GM18870 (cell line): ENCODE data around the gene UNC13C.
"Not testable (repeated sequence)": the region's sequence is repeated elsewhere in the genome, so short reads cannot be mapped to it uniquely, and the experiment has no call there.

Experiments
- ATAC-seq: cut with Tn5 transposase; IDR thresholded peaks from one replicate; pipeline ENCODE4 v1.9.1; 2021; ENCODE audit warnings: moderate library complexity; ENCODE audit not compliant: unreplicated experiment

Gene UNC13C

GRCh38 chr15:54410481-54410880 lies 432.2 kb downstream of the UNC13C start:
- ATAC-seq, result no peak

- ATAC-seq, result no peak
Observed at GRCh38 chr15:54424171-54424570, 445.9 kb downstream of the UNC13C start.

- no peak for ATAC-seq
Observed at GRCh38 chr15:54428596-54428995, 450.4 kb downstream of the UNC13C start.

- ATAC-seq, result not testable (repeated sequence)
Observed at GRCh38 chr15:54450288-54450687, 472.0 kb downstream of the UNC13C start.

- no peak for ATAC-seq
Observed at GRCh38 chr15:54456413-54456812, 478.2 kb downstream of the UNC13C start.

- ATAC-seq, result no peak
Observed at GRCh38 chr15:54462511-54462913, 484.3 kb downstream of the UNC13C start.

GRCh38 chr15:54481819-54482218 lies 503.6 kb downstream of the UNC13C start:
- no peak for ATAC-seq

- no peak for ATAC-seq
Observed at GRCh38 chr15:54482251-54482650, 504.0 kb downstream of the UNC13C start.

GRCh38 chr15:54500330-54500729 lies 522.1 kb downstream of the UNC13C start:
- no peak for ATAC-seq

DNA sequence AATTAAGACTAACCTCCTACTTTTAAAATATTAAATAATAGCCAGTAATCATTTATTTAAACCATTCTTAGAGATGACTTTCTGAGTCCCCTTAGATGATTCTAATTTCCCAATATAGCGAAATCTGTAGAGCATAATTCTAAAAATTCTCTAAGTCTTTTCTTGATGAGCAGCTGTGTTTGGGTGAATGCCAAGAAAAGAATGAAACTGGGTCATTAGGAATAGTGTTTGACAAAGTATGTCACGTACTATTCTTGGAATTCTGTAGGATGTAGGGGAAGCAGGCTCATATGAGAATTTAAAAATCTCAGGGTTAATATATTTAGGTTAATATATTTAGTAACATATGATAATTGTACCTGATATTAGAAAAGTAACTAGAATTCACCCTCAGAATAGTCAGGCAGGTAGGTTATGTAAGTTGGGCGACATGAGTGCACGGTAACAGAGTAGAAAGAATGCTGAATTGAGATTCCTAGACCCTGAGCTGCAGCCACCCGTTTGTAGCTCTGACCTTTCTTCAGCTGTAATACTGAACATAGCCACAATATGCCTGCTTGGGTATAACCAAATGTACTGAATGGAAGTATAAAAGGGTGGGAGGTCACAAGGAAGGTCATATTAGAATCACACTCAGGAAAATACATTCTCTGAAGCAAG lies 524.3 kb downstream of the UNC13C start:
- ATAC-seq, result no peak

GRCh38 chr15:54504695-54505094 lies 526.5 kb downstream of the UNC13C start:
- ATAC-seq, result no peak

- no peak for ATAC-seq
Observed at GRCh38 chr15:54506977-54507524, 528.8 kb downstream of the UNC13C start.

DNA sequence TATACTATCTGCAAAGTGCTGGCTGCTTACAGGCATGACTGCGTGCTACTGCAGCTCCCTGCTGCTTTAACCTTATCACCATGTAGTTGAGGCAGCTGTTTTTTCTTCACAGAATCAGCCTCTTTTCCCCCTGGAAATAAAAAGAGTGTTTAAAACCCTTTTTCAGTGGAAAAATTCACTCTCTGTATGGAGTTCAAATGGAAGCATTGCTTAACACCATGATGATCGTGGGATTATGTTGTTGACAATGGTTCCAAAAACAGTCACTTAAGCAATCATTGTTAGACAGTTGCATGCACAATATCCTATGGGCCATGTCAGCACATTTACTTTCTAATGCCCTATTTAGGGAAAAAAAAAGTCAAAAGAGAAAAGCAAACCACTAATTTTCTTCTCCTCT lies 536.4 kb downstream of the UNC13C start:
- ATAC-seq, result no peak

- ATAC-seq, result no peak
Observed at GRCh38 chr15:54515664-54516582, 537.7 kb downstream of the UNC13C start.

DNA sequence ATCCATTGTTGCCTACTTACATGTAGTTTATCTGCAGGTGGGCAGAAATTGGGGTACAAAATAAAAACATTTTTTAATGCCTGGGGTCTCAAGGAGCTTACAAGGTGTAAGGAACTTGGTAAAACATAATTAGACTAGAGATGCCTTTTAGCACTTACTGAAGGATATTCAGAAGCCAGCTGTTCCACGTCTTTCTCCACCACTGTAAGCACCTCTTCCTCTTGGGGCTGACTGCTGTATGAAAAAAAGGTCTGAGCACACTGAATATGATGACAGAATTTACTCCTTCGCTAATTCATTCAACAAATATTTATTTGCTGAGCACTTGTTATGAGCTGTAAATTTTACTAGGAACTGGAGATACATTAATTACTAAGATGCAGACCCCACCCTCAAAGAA lies 539.1 kb downstream of the UNC13C start:
- no peak for ATAC-seq

- no peak for ATAC-seq
Observed at GRCh38 chr15:54518156-54518882, 540.1 kb downstream of the UNC13C start.

DNA sequence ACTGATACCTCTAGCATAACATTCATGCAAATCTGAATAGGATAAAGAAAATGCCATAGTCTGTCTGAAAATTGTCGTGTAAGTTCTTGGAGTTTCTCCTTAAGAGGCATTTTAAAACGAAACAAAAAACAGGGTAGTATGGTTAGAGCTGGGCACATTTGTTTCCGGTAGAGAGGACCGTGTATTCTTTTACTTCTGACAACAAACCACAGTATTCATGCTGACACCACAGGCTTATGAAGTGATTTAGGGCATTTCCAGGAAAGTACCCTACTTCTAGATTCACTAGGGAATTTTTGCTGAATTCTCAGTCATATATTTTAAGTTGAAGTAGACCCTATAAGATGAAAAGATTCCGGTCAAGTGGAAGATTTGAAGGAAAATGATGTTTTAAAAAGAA lies 541.3 kb downstream of the UNC13C start:
- ATAC-seq, result peak; percentile 78

DNA sequence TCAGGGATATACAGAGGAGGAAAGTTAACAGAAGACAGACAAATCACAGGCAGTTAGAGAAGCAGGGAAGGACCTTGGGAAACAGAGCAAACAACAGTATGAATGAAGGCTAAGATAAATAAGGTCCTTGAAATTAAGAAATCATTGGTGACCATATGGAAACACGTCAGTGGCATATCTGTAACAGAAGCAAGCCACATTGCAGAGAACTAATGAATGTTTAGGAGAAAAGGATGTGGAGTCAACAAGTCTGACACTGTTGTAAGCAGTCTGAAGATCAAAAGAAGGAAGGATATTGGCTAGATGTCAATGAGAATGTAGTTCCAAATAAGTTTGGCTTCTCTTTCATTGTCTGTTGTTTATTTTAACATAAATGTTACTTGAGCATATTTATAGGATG lies 542.4 kb downstream of the UNC13C start:
- no peak for ATAC-seq

- ATAC-seq, result no peak
Observed at GRCh38 chr15:54521206-54521605, 543.0 kb downstream of the UNC13C start.

- ATAC-seq, result no peak
Observed at GRCh38 chr15:54528021-54528420, 549.8 kb downstream of the UNC13C start.

GRCh38 chr15:54540721-54541120 lies 562.5 kb downstream of the UNC13C start:
- ATAC-seq, result no peak
